HepG2 (cell line): Measurements from ENCODE around the gene PEF1. TPM values are rescaled to one million over a fixed set of nuclear protein-coding genes. Genes with fewer than 3 reads are reported as not detected.

Experiments used
- CEBPB ChIP-seq: IDR thresholded peaks from 2 replicates; pipeline ENCODE4 v1.6.1; 2011; ENCODE audit warnings: low read depth, low read length, improper control_type of control experiment, borderline replicate concordance
- ERF ChIP-seq: IDR thresholded peaks from 2 replicates; pipeline ENCODE4 v1.6.1; 2018; ENCODE audit warnings: missing biosample characterization, missing genetic modification reagents
- HOXA5 ChIP-seq: sonication (generic); formaldehyde crosslinking; IDR thresholded peaks from 2 replicates; pipeline ENCODE4 v1.4.0; 2020; ENCODE audit warnings: missing genetic modification reagents
- KDM5A ChIP-seq: fragments of 200-600 bp; sonication (generic); IDR thresholded peaks from 2 replicates; pipeline ENCODE4 v1.7.0; 2018; ENCODE audit warnings: antibody characterized with exemption, mild to moderate bottlenecking, low read length, borderline replicate concordance
- MXD4 ChIP-seq: IDR thresholded peaks from 2 replicates; pipeline ENCODE4 v1.6.1; 2016; ENCODE audit warnings: mild to moderate bottlenecking, missing biosample characterization, missing genetic modification reagents
- NFIC ChIP-seq: IDR thresholded peaks from 2 replicates; pipeline ENCODE4 v1.6.1; 2012; ENCODE audit warnings: mild to moderate bottlenecking, low read length, inconsistent platforms
- NRL ChIP-seq: sonication (generic); formaldehyde crosslinking; IDR thresholded peaks from 2 replicates; pipeline ENCODE4 v1.5.0; 2020; ENCODE audit warnings: missing genetic modification reagents, mild to moderate bottlenecking, moderate library complexity, borderline replicate concordance
- PHF5A ChIP-seq: IDR thresholded peaks from one replicate; pipeline ENCODE4 v1.6.1; 2018; ENCODE audit warnings: low read depth, missing genetic modification reagents; ENCODE audit not compliant: unreplicated experiment
- SMC3 ChIP-seq: IDR thresholded peaks from 2 replicates; pipeline ENCODE4 v1.6.1; 2011; ENCODE audit warnings: low read length, improper control_type of control experiment
- ZBTB42 ChIP-seq: sonication (generic); formaldehyde crosslinking; IDR thresholded peaks from 2 replicates; pipeline ENCODE4 v1.5.0; 2020; ENCODE audit warnings: mild to moderate bottlenecking, missing genetic modification reagents
- ZNF205 ChIP-seq: IDR thresholded peaks from 2 replicates; pipeline ENCODE4 v1.6.1; 2018; ENCODE audit warnings: missing biosample characterization, missing genetic modification reagents
- polyA plus RNA-seq, 8 experiments: library from polyadenylated mRNA; depleted of rRNA in 3 of 8; stranded (reverse) in 7 of 8; unstranded in 1 of 8; fragments of >200 nt; fragmentation: Illumina TruSeq in 4 of 8; extraction: Trizol in 4 of 8; gene quantifications; 2 replicates each; pipeline versions ENCODE4 v1.2.1 to v1.2.3, GENCODE V29; 2011 to 2016; ENCODE audit warnings: low read depth in 4 of 8, missing spikeins in 1 of 8, mixed read lengths in 1 of 8; ENCODE audit not compliant: insufficient read depth in 1 of 8
- total RNA-seq, 5 experiments: library from RNA; depleted of rRNA; stranded (reverse); fragments of >200 nt; fragmentation: Illumina TruSeq; extraction: Trizol; gene quantifications; 2 replicates each; pipeline ENCODE4 v1.2.3, GENCODE V29; 2016; ENCODE audit warnings: low read depth in 1 of 5
- TF ChIP-seq, protein P1 (sequence below): sonication (generic); formaldehyde crosslinking; IDR thresholded peaks from 2 replicates; pipeline ENCODE4 v1.5.0; 2020; ENCODE audit warnings: missing genetic modification reagents, mild to moderate bottlenecking, borderline replicate concordance
- TF ChIP-seq, protein P2 (sequence below): sonication (generic); formaldehyde crosslinking; IDR thresholded peaks from 2 replicates; pipeline ENCODE4 v1.9.0; 2022; ENCODE audit warnings: low read depth, missing genetic modification reagents

PEF1 gene
- total and polyA plus RNA-seq, 2 of the 13 experiments (the other 11 are each of a cell fraction or from before 2014, with no cell fraction given) = 57.1 to 57.8 TPM

DNA sequence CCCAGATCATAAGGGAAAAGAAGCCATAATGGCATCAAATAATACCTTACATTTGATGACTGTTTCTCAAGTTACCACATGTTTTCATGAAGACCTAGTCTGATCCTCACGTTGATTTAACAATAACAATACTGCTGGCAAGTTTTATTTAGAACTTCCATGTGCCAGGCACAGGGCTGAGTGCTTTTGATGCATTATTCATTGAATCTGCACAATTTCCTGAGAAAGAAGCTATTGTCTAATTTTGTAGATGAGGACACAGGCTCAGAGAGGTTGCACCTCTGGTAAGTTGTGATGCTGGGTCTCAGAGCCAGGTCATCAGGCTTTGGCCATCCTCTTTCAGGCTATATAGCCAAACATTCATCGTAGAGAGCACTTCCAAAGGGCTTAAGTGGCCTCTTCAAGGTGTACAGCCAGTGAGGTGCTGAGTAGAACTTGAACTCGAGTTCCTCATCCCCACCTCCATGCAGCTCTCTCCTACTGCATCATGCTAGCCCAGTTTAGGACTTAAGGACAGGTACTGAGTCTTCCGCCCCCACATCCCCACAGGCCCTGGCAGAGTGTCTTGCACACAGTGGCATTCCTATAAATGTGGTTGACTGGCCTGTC is 8.3 kb upstream of the PEF1 start (continued):
- TF ChIP-seq, protein P1, sequence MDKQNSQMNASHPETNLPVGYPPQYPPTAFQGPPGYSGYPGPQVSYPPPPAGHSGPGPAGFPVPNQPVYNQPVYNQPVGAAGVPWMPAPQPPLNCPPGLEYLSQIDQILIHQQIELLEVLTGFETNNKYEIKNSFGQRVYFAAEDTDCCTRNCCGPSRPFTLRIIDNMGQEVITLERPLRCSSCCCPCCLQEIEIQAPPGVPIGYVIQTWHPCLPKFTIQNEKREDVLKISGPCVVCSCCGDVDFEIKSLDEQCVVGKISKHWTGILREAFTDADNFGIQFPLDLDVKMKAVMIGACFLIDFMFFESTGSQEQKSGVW (CRISPR knock-in tag) = no peak
- no peak for TF ChIP-seq CEBPB
- no peak for TF ChIP-seq NRL
- no peak for TF ChIP-seq MXD4 (CRISPR knock-in tag)
- TF ChIP-seq PHF5A (CRISPR knock-in tag) = no peak
- no peak for TF ChIP-seq KDM5A
- TF ChIP-seq ERF (CRISPR knock-in tag) = no peak
- no peak for TF ChIP-seq ZNF205 (CRISPR knock-in tag)
- no peak for TF ChIP-seq SMC3
- no peak for TF ChIP-seq ZBTB42
- TF ChIP-seq, protein P2, sequence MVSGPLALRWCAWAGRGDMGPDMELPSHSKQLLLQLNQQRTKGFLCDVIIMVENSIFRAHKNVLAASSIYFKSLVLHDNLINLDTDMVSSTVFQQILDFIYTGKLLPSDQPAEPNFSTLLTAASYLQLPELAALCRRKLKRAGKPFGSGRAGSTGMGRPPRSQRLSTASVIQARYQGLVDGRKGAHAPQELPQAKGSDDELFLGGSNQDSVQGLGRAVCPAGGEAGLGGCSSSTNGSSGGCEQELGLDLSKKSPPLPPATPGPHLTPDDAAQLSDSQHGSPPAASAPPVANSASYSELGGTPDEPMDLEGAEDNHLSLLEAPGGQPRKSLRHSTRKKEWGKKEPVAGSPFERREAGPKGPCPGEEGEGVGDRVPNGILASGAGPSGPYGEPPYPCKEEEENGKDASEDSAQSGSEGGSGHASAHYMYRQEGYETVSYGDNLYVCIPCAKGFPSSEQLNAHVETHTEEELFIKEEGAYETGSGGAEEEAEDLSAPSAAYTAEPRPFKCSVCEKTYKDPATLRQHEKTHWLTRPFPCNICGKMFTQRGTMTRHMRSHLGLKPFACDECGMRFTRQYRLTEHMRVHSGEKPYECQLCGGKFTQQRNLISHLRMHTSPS (CRISPR knock-in tag) = no peak
- TF ChIP-seq HOXA5 (CRISPR knock-in tag) = no peak
- TF ChIP-seq NFIC = no peak
